ENCODE results near the gene ICAM3. TPM values are rescaled to one million over a fixed set of nuclear protein-coding genes. Genes with fewer than 3 reads are reported as not detected.
A peak's percentile ranks its signal among the peaks of the same experiment; 100 is the strongest.

The ICAM3 gene
- total RNA-seq, 2 donors from 2014 or later = 27.2 to 31.8 TPM

DNA sequence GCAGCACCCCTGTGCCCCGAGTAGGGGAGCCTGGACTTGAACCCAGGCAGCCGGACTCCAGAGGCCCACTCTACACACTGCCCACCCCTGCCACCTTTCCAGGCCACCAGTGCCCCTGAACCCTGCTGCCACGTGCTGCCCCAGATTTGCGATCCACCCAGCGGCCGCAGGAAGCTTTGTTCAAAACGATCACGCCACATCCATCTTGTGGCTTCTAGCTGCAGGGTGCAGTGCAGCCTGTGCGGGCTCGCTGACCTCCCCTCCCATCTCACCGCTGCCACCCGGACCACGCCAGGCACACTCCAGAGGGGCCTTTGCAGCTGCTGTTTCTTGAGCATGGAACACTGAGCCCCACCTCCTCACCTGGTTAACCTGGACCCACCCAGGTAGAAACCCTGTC, 9.9 kb downstream of the ICAM3 start:
- DNase-seq = no peak
- intact Hi-C loops (cut with DNase I) = no loop called here
- TF ChIP-seq, protein P1, sequence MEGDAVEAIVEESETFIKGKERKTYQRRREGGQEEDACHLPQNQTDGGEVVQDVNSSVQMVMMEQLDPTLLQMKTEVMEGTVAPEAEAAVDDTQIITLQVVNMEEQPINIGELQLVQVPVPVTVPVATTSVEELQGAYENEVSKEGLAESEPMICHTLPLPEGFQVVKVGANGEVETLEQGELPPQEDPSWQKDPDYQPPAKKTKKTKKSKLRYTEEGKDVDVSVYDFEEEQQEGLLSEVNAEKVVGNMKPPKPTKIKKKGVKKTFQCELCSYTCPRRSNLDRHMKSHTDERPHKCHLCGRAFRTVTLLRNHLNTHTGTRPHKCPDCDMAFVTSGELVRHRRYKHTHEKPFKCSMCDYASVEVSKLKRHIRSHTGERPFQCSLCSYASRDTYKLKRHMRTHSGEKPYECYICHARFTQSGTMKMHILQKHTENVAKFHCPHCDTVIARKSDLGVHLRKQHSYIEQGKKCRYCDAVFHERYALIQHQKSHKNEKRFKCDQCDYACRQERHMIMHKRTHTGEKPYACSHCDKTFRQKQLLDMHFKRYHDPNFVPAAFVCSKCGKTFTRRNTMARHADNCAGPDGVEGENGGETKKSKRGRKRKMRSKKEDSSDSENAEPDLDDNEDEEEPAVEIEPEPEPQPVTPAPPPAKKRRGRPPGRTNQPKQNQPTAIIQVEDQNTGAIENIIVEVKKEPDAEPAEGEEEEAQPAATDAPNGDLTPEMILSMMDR (IDR thresholded peaks at IDR 0.05) = no peak

DNA sequence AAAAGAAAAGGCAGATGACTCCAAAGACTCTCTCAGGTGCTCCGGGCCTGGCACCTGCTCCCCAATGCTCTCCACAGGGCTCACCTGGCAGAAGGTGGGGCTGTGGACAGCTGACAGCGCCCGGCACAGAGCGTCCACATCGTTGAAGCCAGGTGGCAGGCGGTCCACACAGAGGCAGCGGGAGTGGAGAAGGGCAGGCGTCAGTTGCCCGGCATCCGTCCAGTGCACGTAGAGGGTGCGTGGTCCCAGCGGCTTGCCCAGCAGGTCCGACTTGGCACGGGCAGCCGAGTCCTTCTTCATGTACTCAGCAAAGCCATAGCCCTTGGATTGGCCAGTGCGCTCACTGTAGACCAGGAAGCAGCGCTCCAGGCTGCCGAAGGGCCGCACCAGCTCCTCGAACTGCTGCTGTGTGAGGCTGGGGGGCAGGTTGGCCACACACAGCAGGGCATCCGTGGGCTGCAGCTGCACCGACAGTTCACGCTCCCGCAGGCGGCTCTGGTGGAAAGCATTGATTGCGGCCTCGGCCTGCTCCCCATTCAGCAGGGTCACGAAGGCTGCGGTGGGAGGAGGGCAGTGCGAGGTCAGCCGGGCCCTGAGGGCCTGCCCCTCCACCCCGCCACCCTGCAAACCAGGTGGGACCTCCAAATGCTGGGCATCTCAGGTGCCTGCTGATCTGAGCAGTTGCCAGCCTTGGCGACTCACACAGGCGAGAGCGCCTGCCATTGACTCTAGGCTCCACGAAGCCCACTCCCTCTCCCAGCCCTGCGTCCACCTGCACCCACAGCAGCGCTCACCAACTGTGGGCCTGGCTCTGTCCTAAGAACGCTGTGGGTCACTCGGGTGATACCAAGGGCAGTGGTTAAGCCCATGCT, 10.6 kb downstream of the ICAM3 start:
- peaks cover 8% of the 10 kb centered on the region for H3K4me1 ChIP-seq
- H3K27me3 ChIP-seq = no peaks in the 10 kb centered on the region
- intact Hi-C loops (cut with DNase I) = no loop called here
- H3K9ac ChIP-seq (ENCODE audit: low read depth in 2 of 2, low read length in 2 of 2) = no peak overlapping the region
- H3K4me3 ChIP-seq = no peak overlapping the region
- TF ChIP-seq, protein P1 (IDR thresholded peaks at IDR 0.05) = no peak
- no peak for DNase-seq
- peaks cover 10% of the 10 kb centered on the region for H3K36me3 ChIP-seq
- no peaks in the 10 kb centered on the region for H3K9me3 ChIP-seq
- no peak overlapping the region for H3K27ac ChIP-seq

More for the DNA sequence above, 9.9 kb downstream of the ICAM3 start:
- H3K9me3 ChIP-seq = no peaks in the 10 kb centered on the region
- no peak overlapping the region for H3K9ac ChIP-seq (ENCODE audit: low read depth in 2 of 2, low read length in 2 of 2)
- H3K27me3 ChIP-seq = no peaks in the 10 kb centered on the region
- H3K4me3 ChIP-seq = no peak overlapping the region
- H3K36me3 ChIP-seq = peaks cover 10% of the 10 kb centered on the region
- H3K4me1 ChIP-seq = peaks cover 8% of the 10 kb centered on the region
- no peak overlapping the region for H3K27ac ChIP-seq

DNA sequence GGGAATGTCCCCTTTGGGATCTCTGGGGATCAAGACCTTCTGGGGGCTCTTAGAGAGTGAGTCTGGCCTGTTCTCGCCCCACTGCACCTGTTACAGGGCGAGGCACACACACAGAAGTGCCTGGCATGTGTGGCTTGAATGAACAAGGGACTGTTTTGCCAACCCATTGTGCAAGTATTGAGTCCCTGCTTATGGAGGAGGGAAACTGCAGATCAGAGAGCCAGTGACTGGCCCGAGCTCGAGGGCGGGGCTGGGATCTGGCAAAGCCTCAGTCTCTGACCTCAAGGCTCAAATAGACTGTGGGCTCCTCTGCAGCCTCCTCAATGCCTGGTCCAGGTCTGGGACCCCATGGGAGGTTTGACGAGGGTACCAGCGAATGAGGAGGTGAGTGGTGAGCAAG, 11.6 kb downstream of the ICAM3 start:
- H3K4me3 ChIP-seq = no peak overlapping the region
- H3K27ac ChIP-seq = no peak overlapping the region
- H3K9ac ChIP-seq (ENCODE audit: low read depth in 2 of 2, low read length in 2 of 2) = no peak overlapping the region
- TF ChIP-seq, protein P1 (IDR thresholded peaks at IDR 0.05) = no peak
- peaks cover 10% of the 10 kb centered on the region for H3K36me3 ChIP-seq
- no peaks in the 10 kb centered on the region for H3K27me3 ChIP-seq
- H3K4me1 ChIP-seq = peaks cover 8% of the 10 kb centered on the region
- no peak for DNase-seq
- H3K9me3 ChIP-seq = no peaks in the 10 kb centered on the region
- intact Hi-C loops (cut with DNase I) = no loop called here

DNA sequence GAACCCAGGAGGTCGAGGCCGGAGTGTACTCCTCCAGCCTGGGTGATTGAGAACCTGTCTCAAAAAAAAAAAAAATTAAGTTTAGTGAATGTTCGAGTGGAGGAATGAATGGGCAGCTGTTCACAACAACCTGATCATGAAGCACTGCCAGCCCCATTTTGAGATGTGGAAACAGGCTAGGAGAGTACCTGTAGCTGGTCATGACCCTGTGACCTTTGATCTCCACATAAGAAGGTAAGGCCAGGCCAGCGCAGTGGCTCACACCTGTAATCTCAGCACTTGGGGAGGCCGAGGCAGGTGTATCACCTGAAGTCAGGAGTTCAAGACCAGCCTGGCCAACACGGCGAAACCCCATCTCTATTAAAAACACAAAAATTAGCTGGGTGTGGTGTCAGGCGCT, 13.7 kb downstream of the ICAM3 start:
- no peaks in the 10 kb centered on the region for H3K27me3 ChIP-seq
- intact Hi-C loops (cut with DNase I) = no loop called here
- H3K4me1 ChIP-seq = peaks cover 7% of the 10 kb centered on the region
- H3K27ac ChIP-seq = no peak overlapping the region
- no peak overlapping the region for H3K9ac ChIP-seq (ENCODE audit: low read depth in 2 of 2, low read length in 2 of 2)
- no peak overlapping the region for H3K4me3 ChIP-seq
- DNase-seq = no peak
- H3K36me3 ChIP-seq = peaks cover 10% of the 10 kb centered on the region
- TF ChIP-seq, protein P1 (IDR thresholded peaks at IDR 0.05) = no peak
- H3K9me3 ChIP-seq = no peaks in the 10 kb centered on the region

DNA sequence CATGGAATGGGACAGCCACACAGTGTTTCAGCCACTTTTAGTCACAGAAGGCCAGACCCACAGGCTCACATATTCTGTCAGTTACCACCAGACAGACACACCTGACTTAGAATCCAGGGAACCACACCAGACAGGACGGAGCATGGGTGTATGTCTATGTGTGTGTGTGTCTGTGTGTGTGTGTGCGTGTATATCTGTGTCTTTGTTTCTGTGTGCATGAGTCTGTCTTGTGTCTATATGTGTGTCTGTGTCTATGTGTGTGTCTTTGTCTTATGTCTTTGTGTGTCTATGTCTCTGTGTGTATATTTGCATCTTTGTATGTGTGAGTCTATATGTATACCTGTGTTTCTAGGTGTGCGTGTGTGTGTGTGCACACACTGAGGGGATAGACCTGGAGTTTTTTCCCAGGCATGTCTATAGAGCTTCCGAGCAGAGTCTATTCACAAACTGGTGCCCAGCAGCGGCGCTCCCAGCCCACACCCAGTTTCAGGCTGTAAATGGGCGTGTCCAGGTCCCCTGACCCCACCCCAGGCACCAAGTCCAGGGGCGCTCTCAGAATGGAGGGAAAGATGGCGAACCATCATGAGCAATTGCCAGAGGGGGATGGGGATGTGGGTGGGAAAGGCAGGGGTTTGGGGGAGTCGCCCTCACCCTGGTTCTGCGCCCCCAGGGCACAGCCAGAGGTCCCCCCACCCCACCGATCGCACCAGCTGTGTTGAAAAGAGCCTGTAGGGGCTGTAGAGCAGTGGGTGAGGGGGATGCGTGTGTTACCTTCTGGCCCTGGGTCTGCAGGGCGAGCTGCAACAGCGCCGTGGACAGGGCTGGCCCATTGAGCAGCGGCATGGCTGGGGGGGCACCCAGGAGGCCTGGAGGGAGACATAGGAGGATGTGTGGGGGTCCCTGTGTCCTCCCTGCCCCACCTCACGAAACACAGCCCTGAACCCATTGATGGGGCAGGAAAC, 17.3 kb downstream of the ICAM3 start:
- TF ChIP-seq, protein P1 (IDR thresholded peaks at IDR 0.05) = no peak
- H3K27me3 ChIP-seq = no peaks in the 10 kb centered on the region
- H3K4me3 ChIP-seq = no peak overlapping the region
- peak; percentile 88 for DNase-seq
- H3K36me3 ChIP-seq = peaks cover 4% of the 10 kb centered on the region
- H3K9ac ChIP-seq (ENCODE audit: low read depth in 2 of 2, low read length in 2 of 2) = peak overlapping the region; percentile 50 to 89
- peaks cover 7% of the 10 kb centered on the region for H3K4me1 ChIP-seq
- peak overlapping the region; percentile 84 for H3K27ac ChIP-seq
- intact Hi-C loops (cut with DNase I) = no loop called here
- no peaks in the 10 kb centered on the region for H3K9me3 ChIP-seq

Data from colonic mucosa (tissue), 4 donors.